Measurements from ENCODE around the gene LAMA3.

DNA sequence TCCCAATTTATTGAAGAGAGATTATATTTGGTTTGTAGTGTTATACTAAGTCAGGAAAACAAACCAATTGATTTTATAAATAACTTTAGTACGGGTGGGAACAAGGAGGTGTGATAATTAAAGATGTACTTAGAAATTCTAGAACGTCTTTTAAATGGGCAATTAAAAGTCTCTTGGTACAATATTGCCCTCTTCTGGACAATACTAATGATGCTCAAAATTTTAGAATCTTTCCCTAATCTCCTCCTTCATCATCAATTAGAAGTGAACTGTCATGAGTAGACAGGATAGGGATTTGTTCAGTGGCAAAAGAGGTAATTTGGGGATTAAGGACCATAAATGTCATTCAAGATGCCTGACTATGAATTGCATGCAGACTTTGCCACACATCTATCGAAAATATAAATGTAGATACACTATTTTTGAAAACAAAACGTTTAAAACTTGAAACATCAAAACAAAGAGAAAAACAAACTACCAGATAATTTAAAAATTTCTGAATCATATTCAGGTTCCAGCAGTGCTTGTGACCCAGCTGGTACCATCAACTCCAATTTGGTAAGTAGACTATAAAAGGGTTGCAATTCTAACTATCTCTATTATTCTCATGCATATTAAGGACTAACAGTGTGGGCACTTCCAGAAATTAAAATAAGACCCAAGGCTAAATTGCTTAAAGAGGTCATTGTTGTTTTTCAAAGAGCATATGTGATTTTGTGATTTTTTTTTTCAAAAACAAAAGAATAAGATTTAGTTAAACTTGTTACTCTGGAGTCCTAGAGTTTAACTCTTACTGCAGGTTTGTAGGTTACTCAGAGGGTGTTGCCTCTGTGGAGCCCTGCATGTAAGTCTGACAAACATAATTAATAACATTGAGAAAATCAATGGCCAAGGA, 123.5 kb downstream of the LAMA3 start:
- TF ChIP-seq POLR2A (IDR thresholded peaks at IDR 0.05; ENCODE audit: low read depth, low read length) (no peak), EZH2 (IDR thresholded peaks at IDR 0.05; ENCODE audit: borderline replicate concordance, low read depth, low read length, severe bottlenecking) (no peak), CTCF (IDR thresholded peaks at IDR 0.05; ENCODE audit: extremely low read depth in 1 of 2, insufficient read depth in 1 of 2, low read depth in 1 of 2, low read length in 2 of 2) (peak; percentile 21 to 30), POLR2AphosphoS5 (IDR thresholded peaks at IDR 0.05; ENCODE audit: insufficient read depth, low read depth, low read length) (no peak)
- TF ChIP-seq, protein P1, sequence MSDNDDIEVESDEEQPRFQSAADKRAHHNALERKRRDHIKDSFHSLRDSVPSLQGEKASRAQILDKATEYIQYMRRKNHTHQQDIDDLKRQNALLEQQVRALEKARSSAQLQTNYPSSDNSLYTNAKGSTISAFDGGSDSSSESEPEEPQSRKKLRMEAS (IDR thresholded peaks at IDR 0.05; ENCODE audit: insufficient read depth, insufficient read length) = no peak

All from endothelial cell of umbilical vein (primary cell).